Measurements from ENCODE around the gene CASP4.
"Not testable (repeated sequence)": the region's sequence is repeated elsewhere in the genome, so short reads cannot be mapped to it uniquely, and the experiment has no call there.

The CASP4 gene

DNA sequence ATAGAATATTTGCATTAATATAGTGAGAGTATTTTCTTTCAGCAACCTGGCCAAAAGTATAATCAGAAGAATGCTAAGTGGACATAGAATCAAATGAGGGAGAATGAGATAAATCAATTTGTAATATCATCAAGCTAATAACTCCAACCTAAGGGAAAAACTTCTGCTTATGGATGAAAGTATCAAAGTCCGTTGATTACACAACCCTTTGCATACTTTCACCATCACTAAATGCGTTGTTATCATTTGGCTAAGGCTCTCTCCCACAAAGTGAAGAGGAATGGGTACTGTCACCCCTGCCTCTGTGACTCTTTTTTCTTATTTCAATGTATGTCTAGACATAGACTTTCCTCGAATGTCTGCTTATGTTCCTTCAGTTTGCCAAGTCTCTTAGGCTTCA, 16.4 kb upstream of the CASP4 start:
- Mint-ChIP-seq H3K4me1 (no peaks in the 10 kb centered on the region), H3K9me3 (peaks cover 26% of the 10 kb centered on the region), H3K36me3 (ENCODE audit: low read depth) (no peaks in the 10 kb centered on the region), H3K4me3 (no peak overlapping the region), H3K27ac (no peak overlapping the region), H3K27me3 (ENCODE audit: low read depth, poor library complexity) (no peaks in the 10 kb centered on the region)
- DNase-seq: no peak
- TF ChIP-seq, protein P1, sequence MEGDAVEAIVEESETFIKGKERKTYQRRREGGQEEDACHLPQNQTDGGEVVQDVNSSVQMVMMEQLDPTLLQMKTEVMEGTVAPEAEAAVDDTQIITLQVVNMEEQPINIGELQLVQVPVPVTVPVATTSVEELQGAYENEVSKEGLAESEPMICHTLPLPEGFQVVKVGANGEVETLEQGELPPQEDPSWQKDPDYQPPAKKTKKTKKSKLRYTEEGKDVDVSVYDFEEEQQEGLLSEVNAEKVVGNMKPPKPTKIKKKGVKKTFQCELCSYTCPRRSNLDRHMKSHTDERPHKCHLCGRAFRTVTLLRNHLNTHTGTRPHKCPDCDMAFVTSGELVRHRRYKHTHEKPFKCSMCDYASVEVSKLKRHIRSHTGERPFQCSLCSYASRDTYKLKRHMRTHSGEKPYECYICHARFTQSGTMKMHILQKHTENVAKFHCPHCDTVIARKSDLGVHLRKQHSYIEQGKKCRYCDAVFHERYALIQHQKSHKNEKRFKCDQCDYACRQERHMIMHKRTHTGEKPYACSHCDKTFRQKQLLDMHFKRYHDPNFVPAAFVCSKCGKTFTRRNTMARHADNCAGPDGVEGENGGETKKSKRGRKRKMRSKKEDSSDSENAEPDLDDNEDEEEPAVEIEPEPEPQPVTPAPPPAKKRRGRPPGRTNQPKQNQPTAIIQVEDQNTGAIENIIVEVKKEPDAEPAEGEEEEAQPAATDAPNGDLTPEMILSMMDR (IDR thresholded peaks at IDR 0.05): no peak

DNA sequence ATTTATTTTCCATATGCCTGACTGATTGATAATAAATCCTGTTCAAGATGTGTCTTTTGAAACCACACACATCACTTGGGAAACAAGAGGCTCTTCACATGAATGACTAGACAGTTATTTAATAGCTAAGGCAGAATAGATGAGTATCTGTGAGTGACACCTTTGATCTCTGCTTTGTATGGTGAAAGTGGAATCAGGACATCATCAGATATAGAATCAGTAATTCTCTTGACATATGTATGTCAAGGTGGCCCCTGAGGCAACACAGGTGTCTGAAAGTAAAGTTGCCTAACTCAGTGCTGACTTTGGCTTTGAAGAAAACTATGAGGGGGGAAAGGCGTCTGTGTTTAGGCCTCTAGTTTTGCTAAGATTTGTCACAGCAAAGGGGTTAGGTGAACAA, 11.5 kb upstream of the CASP4 start:
- no peak for DNase-seq
- Mint-ChIP-seq H3K27ac (no peak overlapping the region), H3K4me3 (no peak overlapping the region), H3K36me3 (ENCODE audit: low read depth) (no peaks in the 10 kb centered on the region), H3K27me3 (ENCODE audit: low read depth, poor library complexity) (no peaks in the 10 kb centered on the region), H3K4me1 (no peaks in the 10 kb centered on the region), H3K9me3 (no peaks in the 10 kb centered on the region)
- TF ChIP-seq, protein P1 (IDR thresholded peaks at IDR 0.05): no peak

DNA sequence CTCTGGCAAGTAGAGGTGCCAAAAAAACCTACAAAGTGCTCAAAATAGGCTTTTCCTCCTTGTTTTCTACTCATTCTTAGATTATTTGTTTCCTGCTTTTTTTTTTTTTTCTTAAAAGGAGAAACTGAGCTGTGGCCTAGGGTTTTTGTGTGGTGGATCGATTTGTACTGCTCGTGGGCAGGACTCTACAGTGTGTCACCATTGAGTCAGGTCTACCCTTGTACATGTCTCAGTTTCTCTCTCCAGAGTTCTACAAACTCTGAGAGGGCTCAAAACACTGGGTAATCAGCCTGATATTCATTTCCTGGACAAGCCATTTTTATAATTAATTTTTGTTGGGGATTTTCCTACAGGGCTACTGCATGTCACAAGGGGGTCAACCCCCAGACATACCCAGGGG, 5.2 kb upstream of the CASP4 start:
- TF ChIP-seq, protein P1 (IDR thresholded peaks at IDR 0.05): no peak
- H3K27me3 Mint-ChIP-seq (ENCODE audit: low read depth, poor library complexity): no peaks in the 10 kb centered on the region
- peaks cover 4% of the 10 kb centered on the region for H3K4me1 Mint-ChIP-seq
- peaks cover 29% of the 10 kb centered on the region for H3K9me3 Mint-ChIP-seq
- DNase-seq: no peak
- no peaks in the 10 kb centered on the region for H3K36me3 Mint-ChIP-seq (ENCODE audit: low read depth)
- no peak overlapping the region for H3K4me3 Mint-ChIP-seq
- H3K27ac Mint-ChIP-seq: no peak overlapping the region

DNA sequence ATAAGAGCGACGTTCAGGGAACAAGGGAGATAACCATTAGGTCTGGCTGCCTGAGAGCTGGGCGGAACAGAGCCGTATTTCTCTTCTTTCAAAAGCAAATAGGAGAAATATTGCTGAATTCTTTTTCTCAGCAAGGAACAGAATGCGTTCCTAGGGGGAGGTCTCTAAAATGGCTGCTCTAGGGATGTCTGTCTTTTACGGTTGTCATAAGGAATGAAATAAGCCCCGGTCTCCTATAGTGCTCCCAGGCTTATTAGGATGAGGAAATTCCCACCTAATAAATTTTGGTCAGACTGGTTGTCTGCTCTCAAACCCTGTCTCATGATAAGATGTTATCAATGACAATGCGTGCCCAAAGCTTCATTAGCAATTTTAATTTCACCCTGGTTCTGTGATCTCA, 4.5 kb upstream of the CASP4 start:
- H3K9me3 Mint-ChIP-seq: peaks cover 29% of the 10 kb centered on the region
- not testable (repeated sequence) for DNase-seq; H3K36me3 Mint-ChIP-seq (ENCODE audit: low read depth); H3K4me3 Mint-ChIP-seq; H3K27me3 Mint-ChIP-seq (ENCODE audit: low read depth, poor library complexity); H3K27ac Mint-ChIP-seq
- peaks cover 10% of the 10 kb centered on the region for H3K4me1 Mint-ChIP-seq

DNA sequence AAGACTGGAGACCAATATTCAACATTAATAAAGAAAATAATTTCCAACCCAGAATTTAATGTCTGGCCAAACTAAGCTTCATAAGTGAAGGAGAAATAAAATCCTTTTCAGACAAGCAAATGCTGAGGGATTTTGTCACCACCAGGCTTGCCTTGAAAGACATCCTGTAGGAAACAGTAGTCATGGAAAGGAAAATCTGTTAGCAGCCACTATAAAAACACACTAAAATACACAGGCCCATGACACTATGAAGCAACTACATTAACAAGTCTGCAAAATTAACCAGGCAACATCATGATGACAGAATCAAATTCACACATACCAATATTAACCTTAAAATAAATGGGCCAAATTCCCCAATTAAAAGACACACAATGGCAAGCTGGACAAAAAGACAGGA, 2.4 kb upstream of the CASP4 start:
- peaks cover 16% of the 10 kb centered on the region for H3K4me1 Mint-ChIP-seq
- H3K9me3 Mint-ChIP-seq: peaks cover 32% of the 10 kb centered on the region

DNA sequence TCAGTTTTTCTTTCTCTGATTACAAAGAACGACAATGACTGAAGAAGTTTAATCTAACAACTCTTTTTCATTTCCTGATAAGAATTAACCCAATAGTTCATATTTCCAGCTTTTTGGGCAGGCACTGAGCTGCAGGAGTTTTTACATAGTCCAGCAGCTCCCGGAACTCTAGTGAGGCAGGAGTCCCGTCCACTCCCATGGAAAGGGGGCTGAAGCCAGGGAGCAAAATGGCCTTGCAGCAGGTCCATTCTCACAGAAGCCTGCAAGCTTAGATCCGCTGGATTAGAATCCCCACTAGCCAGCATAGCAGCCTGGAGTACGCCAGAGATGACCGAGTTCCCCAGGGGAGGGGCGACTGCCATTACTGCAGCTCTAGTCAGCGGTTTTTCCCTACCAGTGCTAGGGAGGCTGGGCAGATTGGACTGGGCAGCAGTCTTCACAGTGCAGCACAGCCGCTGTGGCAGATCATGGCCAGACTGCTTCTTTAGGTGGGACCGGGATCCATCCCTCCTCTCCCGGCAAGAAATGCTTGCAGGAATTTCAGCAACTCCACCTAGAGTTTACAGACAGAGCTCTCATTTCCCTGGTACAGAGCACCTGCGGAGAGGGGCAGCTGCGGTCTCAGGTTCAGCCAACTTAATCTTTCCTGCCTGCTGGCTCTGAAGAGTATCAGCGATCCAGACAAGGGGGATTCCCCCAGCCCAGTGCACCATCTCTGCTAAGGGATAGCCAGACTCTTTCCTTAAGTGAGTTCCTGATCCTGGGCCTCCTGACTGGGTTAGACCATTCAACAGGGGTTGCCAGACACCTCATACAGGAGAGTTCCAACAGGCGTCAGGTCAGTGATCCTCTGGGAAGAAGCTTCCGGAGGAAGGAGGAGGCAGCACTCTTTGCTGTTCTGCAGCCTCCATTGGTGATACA, 742 bp upstream of the CASP4 start:
- H3K9me3 Mint-ChIP-seq: peaks cover 35% of the 10 kb centered on the region
- H3K36me3 Mint-ChIP-seq (ENCODE audit: low read depth): no peaks in the 10 kb centered on the region
- no peak overlapping the region for H3K27ac Mint-ChIP-seq

More for the DNA sequence above, 2.4 kb upstream of the CASP4 start:
- no peak overlapping the region for H3K27ac Mint-ChIP-seq
- no peaks in the 10 kb centered on the region for H3K36me3 Mint-ChIP-seq (ENCODE audit: low read depth)
- no peaks in the 10 kb centered on the region for H3K27me3 Mint-ChIP-seq (ENCODE audit: low read depth, poor library complexity)
- no peak for DNase-seq
- H3K4me3 Mint-ChIP-seq: no peak overlapping the region
- TF ChIP-seq, protein P1 (IDR thresholded peaks at IDR 0.05): no peak

More for the DNA sequence above, 742 bp upstream of the CASP4 start:
- Mint-ChIP-seq H3K4me3 (no peak overlapping the region), H3K4me1 (peaks cover 16% of the 10 kb centered on the region), H3K27me3 (ENCODE audit: low read depth, poor library complexity) (no peaks in the 10 kb centered on the region)
- TF ChIP-seq, protein P1 (IDR thresholded peaks at IDR 0.05): no peak
- peak; percentile 3 for DNase-seq

Measured in nephron progenitor cell (in vitro differentiated cells).